Loucy (cell line): ENCODE results near the gene TSPAN3.

Source experiments
- EZH2phosphoT487 ChIP-seq: fragments of 200-600 bp; IDR thresholded peaks from 2 replicates; pipeline ENCODE4 v1.6.1; 2018; ENCODE audit warnings: antibody characterized with exemption, mild to moderate bottlenecking, moderate library complexity, borderline replicate concordance
- TF ChIP-seq, protein P1 (sequence below): fragments of 200-600 bp; sonication (generic); conservative IDR thresholded peaks from 2 replicates; pipeline ENCODE4 v1.5.1; 2014; ENCODE audit warnings: mild to moderate bottlenecking, antibody characterized with exemption, low read length

DNA sequence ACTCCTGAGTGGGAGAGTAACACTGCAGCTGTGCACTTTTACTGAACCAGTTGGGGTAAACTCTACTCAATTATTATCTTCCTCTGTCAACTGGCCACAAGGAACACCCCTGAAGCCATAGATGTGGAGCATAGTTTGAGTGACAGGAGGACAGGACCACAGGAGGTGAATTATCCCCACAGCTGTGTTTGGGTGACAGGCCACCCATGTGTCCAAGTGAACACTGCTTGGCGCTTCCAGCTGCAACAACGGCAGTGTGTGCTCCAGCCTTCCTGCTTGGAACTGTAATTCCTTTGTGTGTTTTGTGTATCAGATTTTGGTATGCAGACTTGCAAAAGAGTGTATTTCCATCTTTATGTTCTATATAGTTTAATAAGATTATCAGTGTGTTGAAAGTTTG, 20.2 kb upstream of the TSPAN3 start:
- TF ChIP-seq, protein P1, sequence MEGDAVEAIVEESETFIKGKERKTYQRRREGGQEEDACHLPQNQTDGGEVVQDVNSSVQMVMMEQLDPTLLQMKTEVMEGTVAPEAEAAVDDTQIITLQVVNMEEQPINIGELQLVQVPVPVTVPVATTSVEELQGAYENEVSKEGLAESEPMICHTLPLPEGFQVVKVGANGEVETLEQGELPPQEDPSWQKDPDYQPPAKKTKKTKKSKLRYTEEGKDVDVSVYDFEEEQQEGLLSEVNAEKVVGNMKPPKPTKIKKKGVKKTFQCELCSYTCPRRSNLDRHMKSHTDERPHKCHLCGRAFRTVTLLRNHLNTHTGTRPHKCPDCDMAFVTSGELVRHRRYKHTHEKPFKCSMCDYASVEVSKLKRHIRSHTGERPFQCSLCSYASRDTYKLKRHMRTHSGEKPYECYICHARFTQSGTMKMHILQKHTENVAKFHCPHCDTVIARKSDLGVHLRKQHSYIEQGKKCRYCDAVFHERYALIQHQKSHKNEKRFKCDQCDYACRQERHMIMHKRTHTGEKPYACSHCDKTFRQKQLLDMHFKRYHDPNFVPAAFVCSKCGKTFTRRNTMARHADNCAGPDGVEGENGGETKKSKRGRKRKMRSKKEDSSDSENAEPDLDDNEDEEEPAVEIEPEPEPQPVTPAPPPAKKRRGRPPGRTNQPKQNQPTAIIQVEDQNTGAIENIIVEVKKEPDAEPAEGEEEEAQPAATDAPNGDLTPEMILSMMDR, result no peak
- TF ChIP-seq EZH2phosphoT487, result no peak
